IPS-NIHi11 (cell line): Measurements from ENCODE around the gene PLEKHA1.

Experiments used
- DNase-seq: peaks from one replicate; pipeline ENCODE4 v3.0.0; 2012; ENCODE audit warnings: mixed read lengths, low spot score

PLEKHA1 gene

GRCh38 chr10:122347170-122347841 lies 27.2 kb upstream of the PLEKHA1 start:
- DNase-seq, result no peak

- peak; percentile 48 for DNase-seq
Observed at GRCh38 chr10:122348512-122348911, 26.0 kb upstream of the PLEKHA1 start.

GRCh38 chr10:122348935-122349361 lies 25.6 kb upstream of the PLEKHA1 start:
- DNase-seq, result no peak

GRCh38 chr10:122349758-122350369 lies 24.6 kb upstream of the PLEKHA1 start:
- no peak for DNase-seq

GRCh38 chr10:122350893-122351292 lies 23.6 kb upstream of the PLEKHA1 start:
- no peak for DNase-seq

- DNase-seq, result no peak
Observed at GRCh38 chr10:122352817-122353525, 21.5 kb upstream of the PLEKHA1 start.

- DNase-seq, result no peak
Observed at GRCh38 chr10:122354383-122354782, 20.1 kb upstream of the PLEKHA1 start.

GRCh38 chr10:122357685-122358084 lies 16.8 kb upstream of the PLEKHA1 start:
- DNase-seq, result no peak

GRCh38 chr10:122359621-122360020 lies 14.9 kb upstream of the PLEKHA1 start:
- DNase-seq, result no peak

- DNase-seq, result no peak
Observed at GRCh38 chr10:122361046-122361445, 13.5 kb upstream of the PLEKHA1 start.

GRCh38 chr10:122362031-122362592 lies 12.4 kb upstream of the PLEKHA1 start:
- DNase-seq, result no peak

- DNase-seq, result no peak
Observed at GRCh38 chr10:122362621-122363020, 11.9 kb upstream of the PLEKHA1 start.

- DNase-seq, result no peak
Observed at GRCh38 chr10:122363311-122363710, 11.2 kb upstream of the PLEKHA1 start.

- no peak for DNase-seq
Observed at GRCh38 chr10:122363722-122364463, 10.6 kb upstream of the PLEKHA1 start.

GRCh38 chr10:122368502-122369254 lies 5.8 kb upstream of the PLEKHA1 start:
- DNase-seq, result no peak

- no peak for DNase-seq
Observed at GRCh38 chr10:122373108-122373507, 1.4 kb upstream of the PLEKHA1 start.

GRCh38 chr10:122373721-122374120 lies 787 bp upstream of the PLEKHA1 start:
- no peak for DNase-seq

- DNase-seq, result peak; percentile 71
Observed at GRCh38 chr10:122374859-122375678, 561 bp downstream of the PLEKHA1 start.

- DNase-seq, result no peak
Observed at GRCh38 chr10:122375679-122376160, 1.2 kb downstream of the PLEKHA1 start.

GRCh38 chr10:122376364-122376961 lies 2.0 kb downstream of the PLEKHA1 start:
- no peak for DNase-seq
